22Rv1 (cell line): Measurements from ENCODE around the gene ZNF57.
A peak's percentile ranks its signal among the peaks of the same experiment; 100 is the strongest.
"Not testable (repeated sequence)": the region's sequence is repeated elsewhere in the genome, so short reads cannot be mapped to it uniquely, and the experiment has no call there.

Source experiments
- H3K27ac ChIP-seq: fragments of 450-650 bp; 2 replicates; pipeline ENCODE4 v1.5.1; 2017
- ZFX ChIP-seq: fragments of 450-650 bp; IDR thresholded peaks from 2 replicates; pipeline ENCODE4 v1.6.1; 2017; ENCODE audit warnings: antibody characterized with exemption, borderline replicate concordance
- TF ChIP-seq, protein P1 (sequence below): fragments of 450-650 bp; IDR thresholded peaks from 2 replicates; pipeline ENCODE4 v1.5.1; 2017; ENCODE audit warnings: mild to moderate bottlenecking

Gene ZNF57

GRCh38 chr19:2877398-2878331 lies 23.1 kb upstream of the ZNF57 start:
- TF ChIP-seq ZFX, result no peak
- TF ChIP-seq, protein P1, sequence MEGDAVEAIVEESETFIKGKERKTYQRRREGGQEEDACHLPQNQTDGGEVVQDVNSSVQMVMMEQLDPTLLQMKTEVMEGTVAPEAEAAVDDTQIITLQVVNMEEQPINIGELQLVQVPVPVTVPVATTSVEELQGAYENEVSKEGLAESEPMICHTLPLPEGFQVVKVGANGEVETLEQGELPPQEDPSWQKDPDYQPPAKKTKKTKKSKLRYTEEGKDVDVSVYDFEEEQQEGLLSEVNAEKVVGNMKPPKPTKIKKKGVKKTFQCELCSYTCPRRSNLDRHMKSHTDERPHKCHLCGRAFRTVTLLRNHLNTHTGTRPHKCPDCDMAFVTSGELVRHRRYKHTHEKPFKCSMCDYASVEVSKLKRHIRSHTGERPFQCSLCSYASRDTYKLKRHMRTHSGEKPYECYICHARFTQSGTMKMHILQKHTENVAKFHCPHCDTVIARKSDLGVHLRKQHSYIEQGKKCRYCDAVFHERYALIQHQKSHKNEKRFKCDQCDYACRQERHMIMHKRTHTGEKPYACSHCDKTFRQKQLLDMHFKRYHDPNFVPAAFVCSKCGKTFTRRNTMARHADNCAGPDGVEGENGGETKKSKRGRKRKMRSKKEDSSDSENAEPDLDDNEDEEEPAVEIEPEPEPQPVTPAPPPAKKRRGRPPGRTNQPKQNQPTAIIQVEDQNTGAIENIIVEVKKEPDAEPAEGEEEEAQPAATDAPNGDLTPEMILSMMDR, result no peak
- no peak overlapping the region for H3K27ac ChIP-seq

- TF ChIP-seq, protein P1, result no peak
- TF ChIP-seq ZFX, result no peak
- no peak overlapping the region for H3K27ac ChIP-seq
These were observed 16.9 kb upstream of the ZNF57 start for GRCh38 chr19:2883686-2884439.

- TF ChIP-seq, protein P1, result no peak
- no peak for TF ChIP-seq ZFX
- no peak overlapping the region for H3K27ac ChIP-seq
These were observed 15.0 kb upstream of the ZNF57 start for GRCh38 chr19:2885736-2886135.

- TF ChIP-seq, protein P1, result peak; percentile 86
- no peak for TF ChIP-seq ZFX
- no peak overlapping the region for H3K27ac ChIP-seq
These were observed 13.3 kb upstream of the ZNF57 start for GRCh38 chr19:2887391-2887914.

GRCh38 chr19:2888731-2889224 lies 11.9 kb upstream of the ZNF57 start:
- TF ChIP-seq, protein P1, result no peak
- no peak for TF ChIP-seq ZFX
- peak overlapping the region; percentile 57 for H3K27ac ChIP-seq

GRCh38 chr19:2890531-2890930 lies 10.2 kb upstream of the ZNF57 start:
- H3K27ac ChIP-seq, result not testable (repeated sequence)

DNA sequence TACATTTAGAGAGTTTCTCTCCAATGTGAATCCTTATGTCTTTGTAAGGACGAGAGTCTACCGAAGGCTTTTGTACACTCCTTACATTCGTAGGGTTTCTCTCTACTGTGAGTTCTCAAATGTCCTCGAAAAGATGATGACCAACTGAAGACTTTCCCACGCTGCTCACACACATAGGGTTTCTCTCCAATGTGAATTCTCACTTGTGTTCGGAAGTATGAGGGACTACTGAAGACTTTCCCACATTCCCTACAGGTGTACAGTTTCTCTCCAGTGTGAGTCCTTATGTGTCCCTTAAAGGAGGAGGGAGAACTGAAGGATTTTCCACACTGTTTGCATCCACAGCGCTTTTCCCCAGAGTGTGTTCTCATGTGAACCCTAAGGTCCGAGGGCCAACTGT lies 4.0 kb upstream of the ZNF57 start:
- no peak for TF ChIP-seq ZFX
- TF ChIP-seq, protein P1, result no peak
- no peak overlapping the region for H3K27ac ChIP-seq
